ENCODE results near the gene CD63. TPM values are rescaled to one million over a fixed set of nuclear protein-coding genes. Genes with fewer than 3 reads are reported as not detected.
A peak's percentile ranks its signal among the peaks of the same experiment; 100 is the strongest.

CD63 gene
- total and polyA plus RNA-seq, 2 of the 13 experiments (the other 11 are each of a cell fraction or from before 2014, with no cell fraction given), result 234 to 277 TPM

DNA sequence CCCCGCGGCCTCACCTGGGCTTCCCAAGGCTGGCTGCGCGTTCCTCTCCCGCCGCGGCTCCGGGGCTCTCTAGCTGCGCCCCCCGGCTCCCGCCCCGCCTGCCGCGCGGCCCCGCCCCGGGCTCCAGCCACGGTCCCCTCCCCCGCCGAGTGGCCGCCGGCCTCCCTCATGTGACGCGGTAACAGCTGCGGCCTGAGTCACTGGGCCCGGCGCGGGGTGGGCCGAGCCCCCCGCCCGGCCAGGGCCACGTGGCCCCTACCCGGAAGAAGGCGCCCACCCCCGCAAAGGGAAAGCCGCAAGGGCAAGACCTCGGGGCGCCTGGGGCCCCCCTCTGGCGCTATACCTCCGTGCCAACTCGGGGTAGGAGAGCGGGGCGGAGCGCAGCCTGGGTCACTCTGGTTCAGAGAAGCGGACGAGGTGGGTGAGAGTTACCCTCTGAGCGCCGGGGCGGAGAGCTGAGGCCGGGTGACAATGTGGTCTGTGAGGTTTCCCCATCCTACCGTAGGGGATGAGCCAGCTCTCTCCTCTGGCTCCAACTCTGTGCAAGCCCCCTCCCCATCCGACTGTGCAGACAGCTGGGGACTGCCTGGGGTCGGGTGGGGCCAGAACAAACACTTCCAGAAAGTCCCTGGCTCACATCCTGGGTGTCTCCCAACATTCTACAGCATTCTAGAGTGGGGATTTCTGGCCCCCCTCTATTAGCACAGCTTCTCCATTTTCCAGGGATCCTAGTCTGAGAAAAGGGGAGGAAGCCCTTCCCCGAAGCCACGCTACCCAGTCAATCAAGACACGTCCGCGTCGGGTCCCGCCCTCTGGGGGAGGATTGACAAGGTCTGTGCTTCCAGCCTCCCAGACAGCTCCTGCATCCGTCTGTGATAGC lies at the start of gene CD63 (continued):
- TF ChIP-seq, protein P1, sequence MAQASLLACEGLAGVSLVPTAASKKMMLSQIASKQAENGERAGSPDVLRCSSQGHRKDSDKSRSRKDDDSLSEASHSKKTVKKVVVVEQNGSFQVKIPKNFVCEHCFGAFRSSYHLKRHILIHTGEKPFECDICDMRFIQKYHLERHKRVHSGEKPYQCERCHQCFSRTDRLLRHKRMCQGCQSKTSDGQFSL (CRISPR knock-in tag; IDR thresholded peaks at IDR 0.05), result no peak
- TF ChIP-seq SRSF9 (IDR thresholded peaks at IDR 0.05; ENCODE audit: borderline replicate concordance, insufficient read depth, low read depth, low read length, poor library complexity, severe bottlenecking) (no peak), MAFG (CRISPR knock-in tag; IDR thresholded peaks at IDR 0.05) (no peak), SALL2 (CRISPR knock-in tag; IDR thresholded peaks at IDR 0.05) (peak; percentile 36; the same call in 1 of the 2 replicates), ASH2L (IDR thresholded peaks at IDR 0.05; ENCODE audit: insufficient read length, low read depth, low read length) (peak; percentile 23), HNRNPH1 (optimal IDR thresholded peaks at IDR 0.05; ENCODE audit: low read depth, low read length) (no peak), KDM1A (CRISPR knock-in tag; IDR thresholded peaks at IDR 0.05) (no peak), CHCHD3 (CRISPR knock-in tag; IDR thresholded peaks at IDR 0.05) (no peak), EED (CRISPR knock-in tag; IDR thresholded peaks at IDR 0.05) (no peak; the same call in 1 of the 2 replicates), SYNCRIP (IDR thresholded peaks at IDR 0.05; ENCODE audit: insufficient read depth, low read depth, low read length) (no peak), ELF3 (CRISPR knock-in tag; IDR thresholded peaks at IDR 0.05) (peak; percentile 57; the same call in 1 of the 2 replicates), ADNP (CRISPR knock-in tag; IDR thresholded peaks at IDR 0.05) (no peak), KAT7 (CRISPR knock-in tag; IDR thresholded peaks at IDR 0.05; ENCODE audit: borderline replicate concordance) (no peak), HOXA9 (CRISPR knock-in tag; IDR thresholded peaks at IDR 0.05; ENCODE audit: borderline replicate concordance) (no peak)
- TF ChIP-seq, protein P2, sequence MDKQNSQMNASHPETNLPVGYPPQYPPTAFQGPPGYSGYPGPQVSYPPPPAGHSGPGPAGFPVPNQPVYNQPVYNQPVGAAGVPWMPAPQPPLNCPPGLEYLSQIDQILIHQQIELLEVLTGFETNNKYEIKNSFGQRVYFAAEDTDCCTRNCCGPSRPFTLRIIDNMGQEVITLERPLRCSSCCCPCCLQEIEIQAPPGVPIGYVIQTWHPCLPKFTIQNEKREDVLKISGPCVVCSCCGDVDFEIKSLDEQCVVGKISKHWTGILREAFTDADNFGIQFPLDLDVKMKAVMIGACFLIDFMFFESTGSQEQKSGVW (CRISPR knock-in tag; IDR thresholded peaks at IDR 0.05; ENCODE audit: borderline replicate concordance), result no peak
- TF ChIP-seq, protein P3, sequence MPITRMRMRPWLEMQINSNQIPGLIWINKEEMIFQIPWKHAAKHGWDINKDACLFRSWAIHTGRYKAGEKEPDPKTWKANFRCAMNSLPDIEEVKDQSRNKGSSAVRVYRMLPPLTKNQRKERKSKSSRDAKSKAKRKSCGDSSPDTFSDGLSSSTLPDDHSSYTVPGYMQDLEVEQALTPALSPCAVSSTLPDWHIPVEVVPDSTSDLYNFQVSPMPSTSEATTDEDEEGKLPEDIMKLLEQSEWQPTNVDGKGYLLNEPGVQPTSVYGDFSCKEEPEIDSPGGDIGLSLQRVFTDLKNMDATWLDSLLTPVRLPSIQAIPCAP (CRISPR knock-in tag; IDR thresholded peaks at IDR 0.05; ENCODE audit: low read depth), result no peak
- TF ChIP-seq, protein P4, sequence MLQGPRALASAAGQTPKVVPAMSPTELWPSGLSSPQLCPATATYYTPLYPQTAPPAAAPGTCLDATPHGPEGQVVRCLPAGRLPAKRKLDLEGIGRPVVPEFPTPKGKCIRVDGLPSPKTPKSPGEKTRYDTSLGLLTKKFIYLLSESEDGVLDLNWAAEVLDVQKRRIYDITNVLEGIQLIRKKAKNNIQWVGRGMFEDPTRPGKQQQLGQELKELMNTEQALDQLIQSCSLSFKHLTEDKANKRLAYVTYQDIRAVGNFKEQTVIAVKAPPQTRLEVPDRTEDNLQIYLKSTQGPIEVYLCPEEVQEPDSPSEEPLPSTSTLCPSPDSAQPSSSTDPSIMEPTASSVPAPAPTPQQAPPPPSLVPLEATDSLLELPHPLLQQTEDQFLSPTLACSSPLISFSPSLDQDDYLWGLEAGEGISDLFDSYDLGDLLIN (CRISPR knock-in tag; IDR thresholded peaks at IDR 0.05; ENCODE audit: borderline replicate concordance), result 0 out of 2 replicates have a peak, but pooled peaks have one; percentile 21
- TF ChIP-seq, protein P5, sequence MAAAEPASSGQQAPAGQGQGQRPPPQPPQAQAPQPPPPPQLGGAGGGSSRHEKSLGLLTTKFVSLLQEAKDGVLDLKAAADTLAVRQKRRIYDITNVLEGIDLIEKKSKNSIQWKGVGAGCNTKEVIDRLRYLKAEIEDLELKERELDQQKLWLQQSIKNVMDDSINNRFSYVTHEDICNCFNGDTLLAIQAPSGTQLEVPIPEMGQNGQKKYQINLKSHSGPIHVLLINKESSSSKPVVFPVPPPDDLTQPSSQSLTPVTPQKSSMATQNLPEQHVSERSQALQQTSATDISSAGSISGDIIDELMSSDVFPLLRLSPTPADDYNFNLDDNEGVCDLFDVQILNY (CRISPR knock-in tag; conservative IDR thresholded peaks at IDR 0.05), result 0 out of 2 replicates have a peak, but pooled peaks have one; percentile 7
- TF ChIP-seq, protein P6, sequence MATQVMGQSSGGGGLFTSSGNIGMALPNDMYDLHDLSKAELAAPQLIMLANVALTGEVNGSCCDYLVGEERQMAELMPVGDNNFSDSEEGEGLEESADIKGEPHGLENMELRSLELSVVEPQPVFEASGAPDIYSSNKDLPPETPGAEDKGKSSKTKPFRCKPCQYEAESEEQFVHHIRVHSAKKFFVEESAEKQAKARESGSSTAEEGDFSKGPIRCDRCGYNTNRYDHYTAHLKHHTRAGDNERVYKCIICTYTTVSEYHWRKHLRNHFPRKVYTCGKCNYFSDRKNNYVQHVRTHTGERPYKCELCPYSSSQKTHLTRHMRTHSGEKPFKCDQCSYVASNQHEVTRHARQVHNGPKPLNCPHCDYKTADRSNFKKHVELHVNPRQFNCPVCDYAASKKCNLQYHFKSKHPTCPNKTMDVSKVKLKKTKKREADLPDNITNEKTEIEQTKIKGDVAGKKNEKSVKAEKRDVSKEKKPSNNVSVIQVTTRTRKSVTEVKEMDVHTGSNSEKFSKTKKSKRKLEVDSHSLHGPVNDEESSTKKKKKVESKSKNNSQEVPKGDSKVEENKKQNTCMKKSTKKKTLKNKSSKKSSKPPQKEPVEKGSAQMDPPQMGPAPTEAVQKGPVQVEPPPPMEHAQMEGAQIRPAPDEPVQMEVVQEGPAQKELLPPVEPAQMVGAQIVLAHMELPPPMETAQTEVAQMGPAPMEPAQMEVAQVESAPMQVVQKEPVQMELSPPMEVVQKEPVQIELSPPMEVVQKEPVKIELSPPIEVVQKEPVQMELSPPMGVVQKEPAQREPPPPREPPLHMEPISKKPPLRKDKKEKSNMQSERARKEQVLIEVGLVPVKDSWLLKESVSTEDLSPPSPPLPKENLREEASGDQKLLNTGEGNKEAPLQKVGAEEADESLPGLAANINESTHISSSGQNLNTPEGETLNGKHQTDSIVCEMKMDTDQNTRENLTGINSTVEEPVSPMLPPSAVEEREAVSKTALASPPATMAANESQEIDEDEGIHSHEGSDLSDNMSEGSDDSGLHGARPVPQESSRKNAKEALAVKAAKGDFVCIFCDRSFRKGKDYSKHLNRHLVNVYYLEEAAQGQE (IDR thresholded peaks at IDR 0.05; ENCODE audit: borderline replicate concordance in 1 of 2, low read depth in 1 of 2, low read length in 2 of 2), result no peak

Data from HepG2 (cell line).